Hepatocyte (in vitro differentiated cells): ENCODE data around the gene SERTAD3. TPM values are rescaled to one million over a fixed set of nuclear protein-coding genes. Genes with fewer than 3 reads are reported as not detected.

Source experiments
- DNase-seq: peaks from one replicate; pipeline ENCODE4 v3.0.0-alpha.2; 2016; ENCODE audit warnings: low spot score
- H2AFZ ChIP-seq: fragments of 200-600 bp; sonication (generic); 2 replicates; pipeline ENCODE4 v1.6.0; 2016; ENCODE audit warnings: antibody characterized with exemption, mild to moderate bottlenecking
- H3K27ac ChIP-seq: fragments of 200-600 bp; sonication (generic); 2 replicates; pipeline ENCODE4 v1.5.1; 2016; ENCODE audit warnings: mild to moderate bottlenecking
- H3K27me3 ChIP-seq: fragments of 200-600 bp; sonication (generic); 2 replicates; pipeline ENCODE4 v1.6.1; 2016
- H3K36me3 ChIP-seq: fragments of 200-600 bp; sonication (generic); replicated peaks from 2 replicates; pipeline ENCODE4 v1.5.1; 2016; ENCODE audit warnings: low read depth; ENCODE audit not compliant: insufficient read depth
- H3K4me1 ChIP-seq: fragments of 200-600 bp; sonication (generic); 2 replicates; pipeline ENCODE4 v1.5.1; 2016; ENCODE audit warnings: mild to moderate bottlenecking, moderate library complexity; ENCODE audit not compliant: insufficient read depth
- H3K4me2 ChIP-seq: fragments of 200-600 bp; sonication (generic); 2 replicates; pipeline ENCODE4 v1.6.0; 2016
- H3K4me3 ChIP-seq: fragments of 200-600 bp; sonication (generic); 2 replicates; pipeline ENCODE4 v1.5.1; 2016; ENCODE audit warnings: mild to moderate bottlenecking
- H3K79me2 ChIP-seq: fragments of 200-600 bp; sonication (generic); 2 replicates; pipeline ENCODE4 v1.6.0; 2017; ENCODE audit warnings: mild to moderate bottlenecking
- H3K9me2 ChIP-seq: fragments of 200-600 bp; sonication (generic); replicated peaks from 2 replicates; pipeline ENCODE4 v1.6.0; 2017; ENCODE audit warnings: mild to moderate bottlenecking; ENCODE audit not compliant: insufficient read depth
- H3K9me3 ChIP-seq: fragments of 200-600 bp; sonication (generic); 2 replicates; pipeline ENCODE4 v1.5.1; 2016; ENCODE audit warnings: low read depth, mild to moderate bottlenecking
- H4K20me1 ChIP-seq: fragments of 200-600 bp; sonication (generic); 2 replicates; pipeline ENCODE4 v1.6.0; 2016; ENCODE audit warnings: mild to moderate bottlenecking; ENCODE audit not compliant: insufficient read depth, poor library complexity, severe bottlenecking
- CTCF ChIP-seq: fragments of 200-600 bp; sonication (generic); IDR thresholded peaks from 2 replicates; pipeline ENCODE4 v1.5.1; 2016; ENCODE audit warnings: antibody characterized with exemption, mild to moderate bottlenecking; ENCODE audit not compliant: poor library complexity
- EZH2 ChIP-seq: fragments of 200-600 bp; sonication (generic); IDR thresholded peaks from 2 replicates; pipeline ENCODE4 v1.6.1; 2016; ENCODE audit warnings: antibody characterized with exemption, mild to moderate bottlenecking, borderline replicate concordance
- EZH2phosphoT487 ChIP-seq: fragments of 200-600 bp; sonication (generic); IDR thresholded peaks from one replicate; pipeline ENCODE4 v1.6.1; 2018; ENCODE audit warnings: antibody characterized with exemption, mild to moderate bottlenecking, low read depth, moderate library complexity; ENCODE audit not compliant: unreplicated experiment, severe bottlenecking
- WGBS: methylation state at CpG from one replicate; pipeline ENCODE4 v1.1.6; 2016; ENCODE audit warnings: low lambda C conversion rate; ENCODE audit errors: missing lambda C conversion rate; 5-methylcytosine and 5-hydroxymethylcytosine counted together
- polyA plus RNA-seq: library from polyadenylated mRNA; unstranded; fragments of >200 nt; fragmentation: Nextera tagmentation; extraction: Ambion mirVana; gene quantifications from 2 replicates; pipeline ENCODE4 v1.2.1, GENCODE V29; 2016
- total RNA-seq: library from RNA; depleted of rRNA; stranded (reverse); fragments of >200 nt; gene quantifications from 2 replicates; pipeline ENCODE4 v1.2.3, GENCODE V29; 2014

Gene SERTAD3
- total and polyA plus RNA-seq, 2 experiments from 2014 or later = 36.4 to 64.0 TPM

GRCh38 chr19:40413291-40413845 lies 30.8 kb downstream of the SERTAD3 start, which contains the start of gene PRX:
PRX (minus strand) TSS chr19:40413378; CDS start chr19:40407932, 5,446 bp downstream.
- peaks cover 11% of the 10 kb centered on the region for H3K4me1 ChIP-seq
- DNase-seq = no peak
- H3K4me2 ChIP-seq = peak within 1 kb of the TSS; percentile 51
- peak within 1 kb of the TSS; percentile 46 for H3K27ac ChIP-seq
- TF ChIP-seq EZH2 (no peak), EZH2phosphoT487 (no peak), CTCF (no peak)
- H2AFZ ChIP-seq = peak within 1 kb of the TSS; percentile 40
- H4K20me1 ChIP-seq = no peaks in the 10 kb centered on the region
- H3K9me2 ChIP-seq = no peaks in the 10 kb centered on the region
- H3K27me3 ChIP-seq = no peaks in the 10 kb centered on the region
- no peak within 1 kb of the TSS for H3K4me3 ChIP-seq
- H3K36me3 ChIP-seq = no peaks in the 10 kb centered on the region
- no peaks in the 10 kb centered on the region for H3K9me3 ChIP-seq
- WGBS = 35% methylated on average over 13 of the region's 18 CpGs
- H3K79me2 ChIP-seq = no peaks in the 10 kb centered on the region

- 91% methylated on average over 4 of the region's 4 CpGs for WGBS
- Histone ChIP-seq H3K36me3 (no peaks in the 10 kb centered on the region), H4K20me1 (no peaks in the 10 kb centered on the region), H3K27me3 (no peaks in the 10 kb centered on the region), H3K4me1 (peaks cover 11% of the 10 kb centered on the region), H3K4me2 (peak overlapping the region; percentile 51), H3K9me3 (no peaks in the 10 kb centered on the region), H3K27ac (peak overlapping the region; percentile 46), H3K9me2 (no peaks in the 10 kb centered on the region), H3K4me3 (no peak overlapping the region), H2AFZ (no peak overlapping the region), H3K79me2 (no peaks in the 10 kb centered on the region)
- no peak for TF ChIP-seq EZH2phosphoT487
- TF ChIP-seq CTCF = no peak
- no peak for TF ChIP-seq EZH2
- DNase-seq = no peak
Observed at GRCh38 chr19:40412866-40413265, 31.3 kb downstream of the SERTAD3 start.

- H4K20me1 ChIP-seq = no peaks in the 10 kb centered on the region
- no peaks in the 10 kb centered on the region for H3K79me2 ChIP-seq
- H2AFZ ChIP-seq = no peak overlapping the region
- WGBS = 71% methylated on average over 8 of the region's 8 CpGs
- no peaks in the 10 kb centered on the region for H3K27me3 ChIP-seq
- H3K4me3 ChIP-seq = no peak overlapping the region
- H3K27ac ChIP-seq = no peak overlapping the region
- no peak for DNase-seq
- H3K9me2 ChIP-seq = no peaks in the 10 kb centered on the region
- no peak overlapping the region for H3K4me2 ChIP-seq
- no peaks in the 10 kb centered on the region for H3K9me3 ChIP-seq
- no peaks in the 10 kb centered on the region for H3K36me3 ChIP-seq
- no peak for TF ChIP-seq EZH2phosphoT487
- no peak for TF ChIP-seq EZH2
- no peak for TF ChIP-seq CTCF
- H3K4me1 ChIP-seq = peaks cover 7% of the 10 kb centered on the region
Observed at GRCh38 chr19:40411958-40412499, 32.1 kb downstream of the SERTAD3 start.
